Measurements from ENCODE around the gene NSD2. TPM values are rescaled to one million over a fixed set of nuclear protein-coding genes. Genes with fewer than 3 reads are reported as not detected.

Gene NSD2
- total RNA-seq (2021) (113 to 128 TPM (median 119 TPM) in 3 replicates), Bru-seq, nascent RNA (percentile 75 among the genes with signal in this experiment)
- long read RNA-seq, experiment 1, full-length matches to known transcripts, result 85 of 270 reads
- long read RNA-seq, experiment 1, partial matches to known transcripts, result 73 of 270 reads
- long read RNA-seq, experiment 1, other reads (novel, unspliced or antisense), result 112 of 270 reads
- long read RNA-seq, experiment 2, full-length matches to known transcripts, result 8 of 104 reads
- long read RNA-seq, experiment 2, partial matches to known transcripts, result 46 of 104 reads
- long read RNA-seq, experiment 2, other reads (novel, unspliced or antisense), result 50 of 104 reads
- long read RNA-seq, experiment 3, partial matches to known transcripts, result 5 of 9 reads
- long read RNA-seq, experiment 3, other reads (novel, unspliced or antisense), result 3 of 9 reads

- H3K27ac Mint-ChIP-seq, result peak within 1 kb of the TSS; percentile 95
- peak within 1 kb of the TSS; percentile 82 for H3K4me3 Mint-ChIP-seq
- no peaks in the 10 kb centered on the region for H3K36me3 Mint-ChIP-seq
- DNase-seq (ENCODE audit: low spot score) (peak; percentile 82), ATAC-seq (peak; percentile 38)
- peaks cover 47% of the 10 kb centered on the region for H3K27me3 Mint-ChIP-seq (ENCODE audit: low read depth)
- ChIA-PET POLR2A (interaction anchor here (1.0 kb wide), 1 partner anchor 15 kb away, joined by 3 read pairs; no protein-coding TSS in a partner anchor), CTCF (interaction anchor here (1.2 to 2.0 kb wide), 2 partner anchors 40 to 123 kb away, joined by 3 to 8 read pairs; no protein-coding TSS in a partner anchor)
- H3K9me3 Mint-ChIP-seq, result no peaks in the 10 kb centered on the region
- peaks cover 34% of the 10 kb centered on the region for H3K4me1 Mint-ChIP-seq
- TF ChIP-seq HMGA2 (CRISPR knock-in tag; IDR thresholded peaks at IDR 0.05) (no peak), FOXJ3 (CRISPR knock-in tag; IDR thresholded peaks at IDR 0.05; ENCODE audit: borderline replicate concordance) (no peak), ATF6 (CRISPR knock-in tag; IDR thresholded peaks at IDR 0.05) (no peak), ZMAT4 (CRISPR knock-in tag; IDR thresholded peaks at IDR 0.05) (no peak), FOXP1 (CRISPR knock-in tag; IDR thresholded peaks at IDR 0.05; ENCODE audit: borderline replicate concordance) (peak; percentile 96), GRHL2 (CRISPR knock-in tag; IDR thresholded peaks at IDR 0.05; ENCODE audit: insufficient replicate concordance, severe bottlenecking) (no peak), NR1H2 (CRISPR knock-in tag; IDR thresholded peaks at IDR 0.05) (no peak), STAT6 (CRISPR knock-in tag; conservative IDR thresholded peaks at IDR 0.05; ENCODE audit: low read depth) (no peak), USF2 (CRISPR knock-in tag; IDR thresholded peaks at IDR 0.05) (no peak), AFF4 (CRISPR knock-in tag; IDR thresholded peaks at IDR 0.05; ENCODE audit: borderline replicate concordance) (no peak), ZNF121 (CRISPR knock-in tag; IDR thresholded peaks at IDR 0.05) (peak; percentile 70; the same call in 1 of the 2 replicates), GTF2I (CRISPR knock-in tag; conservative IDR thresholded peaks at IDR 0.05) (no peak), ZNF219 (CRISPR knock-in tag; IDR thresholded peaks at IDR 0.05; ENCODE audit: borderline replicate concordance) (no peak), CREB1 (CRISPR knock-in tag; IDR thresholded peaks at IDR 0.05) (peak; percentile 40; the same call in 1 of the 2 replicates), SOX15 (CRISPR knock-in tag; IDR thresholded peaks at IDR 0.05) (no peak), ARID4B (CRISPR knock-in tag; IDR thresholded peaks at IDR 0.05; ENCODE audit: borderline replicate concordance) (peak; percentile 66; the same call in 1 of the 2 replicates), ZNF263 (CRISPR knock-in tag; IDR thresholded peaks at IDR 0.05; ENCODE audit: low read depth) (peak; percentile 78; the same call in 1 of the 2 replicates), EMX1 (CRISPR knock-in tag; IDR thresholded peaks at IDR 0.05) (no peak), ZNF396 (CRISPR knock-in tag; IDR thresholded peaks at IDR 0.05; ENCODE audit: borderline replicate concordance) (no peak), ZNF423 (CRISPR knock-in tag; IDR thresholded peaks at IDR 0.05) (no peak)
Observed at GRCh38 chr4:1870578-1871443, at the start of gene NSD2. TSS of gene NSD2 (plus strand) at chr4:1871393. CDS start at chr4:1900655, 29,262 bp downstream.

Measured in WTC11 (cell line).